Measurements from ENCODE around the gene PLEKHF1.
A peak's percentile ranks its signal among the peaks of the same experiment; 100 is the strongest.
"Not testable (repeated sequence)": the region's sequence is repeated elsewhere in the genome, so short reads cannot be mapped to it uniquely, and the experiment has no call there.

The PLEKHF1 gene, protein sequence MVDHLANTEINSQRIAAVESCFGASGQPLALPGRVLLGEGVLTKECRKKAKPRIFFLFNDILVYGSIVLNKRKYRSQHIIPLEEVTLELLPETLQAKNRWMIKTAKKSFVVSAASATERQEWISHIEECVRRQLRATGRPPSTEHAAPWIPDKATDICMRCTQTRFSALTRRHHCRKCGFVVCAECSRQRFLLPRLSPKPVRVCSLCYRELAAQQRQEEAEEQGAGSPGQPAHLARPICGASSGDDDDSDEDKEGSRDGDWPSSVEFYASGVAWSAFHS

GRCh38 chr19:29665215-29665825 lies at the start of gene PLEKHF1:
TSS of gene PLEKHF1 (plus strand) at chr19:29665461. CDS start at chr19:29673840, 8,379 bp downstream.
- DNase-seq (ENCODE audit: low spot score), result peak; percentile 82

DNA sequence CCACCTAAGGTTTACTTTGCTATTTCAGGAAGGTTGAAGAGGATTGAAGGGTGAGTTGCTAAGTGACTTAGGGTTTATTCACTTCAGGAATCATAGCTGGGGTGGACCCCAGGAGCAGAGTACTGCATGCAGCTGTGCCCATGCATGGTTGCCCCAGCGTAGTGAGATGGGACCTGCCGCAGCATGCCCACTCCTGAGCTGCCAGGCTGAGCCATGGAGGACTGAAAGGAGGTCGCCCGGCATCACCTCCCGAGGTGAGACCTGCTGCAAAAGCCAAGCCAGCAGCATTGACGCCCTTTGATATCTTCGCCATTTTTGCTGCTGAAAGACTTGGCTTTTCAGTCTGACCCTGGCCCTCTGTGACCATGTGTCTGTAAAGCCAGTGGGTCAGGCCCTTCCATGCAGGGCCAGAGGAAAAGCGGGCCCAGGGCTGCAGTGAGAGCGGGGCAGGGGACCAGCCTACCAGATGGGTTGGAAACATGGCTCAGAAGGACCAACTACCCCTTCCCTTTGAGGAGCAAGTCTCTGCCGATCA lies 49.3 kb upstream of the PLEKHF1 start:
- no peak for DNase-seq (ENCODE audit: low spot score)

DNA sequence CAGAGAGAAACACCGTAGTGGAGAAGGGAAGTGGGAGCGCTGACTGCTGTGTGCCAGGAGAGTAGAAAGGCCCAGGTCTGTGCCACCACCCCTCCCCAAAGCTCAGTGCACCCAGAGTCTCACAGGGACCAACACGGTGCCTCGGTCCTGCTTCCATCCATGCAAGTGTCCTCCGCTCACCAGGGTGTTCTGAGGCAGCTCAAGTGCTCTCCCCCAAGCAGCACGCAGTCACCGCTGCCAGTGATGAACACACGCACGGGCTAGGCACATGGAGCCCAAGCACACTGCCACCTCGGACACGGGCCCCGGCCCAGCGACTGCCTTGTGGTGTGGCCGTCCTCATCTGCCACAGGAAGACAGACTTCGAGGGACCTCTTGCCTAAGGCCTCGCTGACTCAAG lies 48.7 kb upstream of the PLEKHF1 start:
- DNase-seq (ENCODE audit: low spot score), result no peak

DNA sequence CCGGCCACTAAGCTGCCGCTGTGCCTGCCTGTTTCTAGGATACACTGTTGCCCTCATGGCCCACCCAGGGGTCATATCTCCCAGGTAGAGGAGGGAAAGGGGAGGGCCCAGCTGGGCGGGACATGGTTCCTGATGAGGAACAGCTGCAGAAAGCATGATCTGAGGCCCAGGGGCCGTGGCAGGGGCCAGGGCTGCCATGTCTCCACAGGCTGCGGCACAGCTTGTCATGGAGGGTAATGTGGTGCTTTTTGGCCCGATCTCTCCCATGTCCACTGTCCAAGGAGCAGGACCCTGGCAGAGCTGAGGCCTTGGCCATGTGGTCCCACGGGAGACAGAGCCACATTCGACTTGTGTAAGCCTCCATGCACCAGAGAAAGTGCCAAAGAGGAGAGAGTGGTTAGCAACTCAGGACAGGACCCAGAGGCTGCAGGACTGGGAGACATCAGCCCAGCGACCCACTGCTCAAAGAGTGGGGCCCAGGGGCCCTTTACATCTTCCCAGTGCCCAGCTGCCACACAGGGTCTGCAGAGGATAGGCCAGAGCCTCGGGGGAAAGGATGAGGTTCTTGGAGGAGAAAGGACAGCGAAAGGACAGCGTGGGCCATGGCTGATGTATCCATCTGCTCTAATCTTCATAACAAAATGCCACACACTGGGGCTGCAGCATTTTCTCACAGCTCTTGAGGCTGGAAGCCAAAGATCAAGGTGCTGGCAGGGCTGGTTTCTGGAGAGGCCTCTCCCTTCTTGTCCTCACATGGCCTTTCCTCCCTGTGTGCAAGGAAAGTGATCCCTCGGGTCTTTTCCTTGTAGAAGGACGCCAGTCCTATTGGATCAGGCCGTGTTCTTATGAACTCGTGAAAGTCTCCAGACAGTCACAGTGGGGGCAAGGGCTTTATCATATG lies 47.6 kb upstream of the PLEKHF1 start:
- no peak for DNase-seq (ENCODE audit: low spot score)

GRCh38 chr19:29618434-29618833 lies 46.8 kb upstream of the PLEKHF1 start:
- no peak for DNase-seq (ENCODE audit: low spot score)

DNA sequence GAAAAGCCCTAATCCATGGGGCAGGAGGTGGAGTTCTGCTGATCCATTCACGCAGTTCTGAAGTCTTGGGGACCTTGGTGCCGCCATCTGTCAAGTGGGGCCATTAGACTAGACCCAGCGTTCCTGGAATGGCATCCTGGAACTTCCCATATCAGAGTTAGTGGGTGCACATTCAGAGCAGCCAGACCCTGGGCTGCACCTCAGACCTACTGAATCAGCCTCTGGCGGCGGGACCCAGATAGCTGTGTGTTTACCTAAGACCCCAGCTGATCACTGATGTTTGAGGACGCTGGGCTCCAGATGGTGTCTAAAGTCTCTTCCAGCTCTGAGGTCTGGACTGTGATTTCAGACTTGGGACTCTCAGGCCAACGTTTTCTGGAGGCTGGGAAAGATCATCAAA lies 46.4 kb upstream of the PLEKHF1 start:
- DNase-seq (ENCODE audit: low spot score), result no peak

DNA sequence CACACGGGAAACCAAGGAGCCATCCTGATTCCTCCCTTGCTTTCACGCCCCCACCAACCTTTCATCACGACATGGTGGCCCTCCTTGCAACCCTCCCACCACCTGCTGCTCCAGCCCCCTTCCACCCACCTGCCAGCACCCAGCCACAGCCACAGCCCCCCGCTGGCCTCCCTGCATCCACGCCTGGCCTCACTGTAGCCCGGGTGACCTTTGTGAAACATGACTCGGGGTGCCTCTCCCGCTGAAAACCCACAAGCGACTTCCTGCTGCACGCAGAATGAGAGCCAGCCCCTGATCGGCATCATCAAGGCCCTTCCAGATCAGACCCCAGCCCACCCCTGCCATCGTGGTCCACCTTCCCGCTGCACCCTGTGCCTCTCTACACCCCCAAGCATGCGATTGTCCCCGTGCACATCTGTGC lies 44.3 kb upstream of the PLEKHF1 start:
- DNase-seq (ENCODE audit: low spot score), result no peak

GRCh38 chr19:29622166-29623070 lies 42.8 kb upstream of the PLEKHF1 start:
- DNase-seq (ENCODE audit: low spot score), result peak; percentile 22

- no peak for DNase-seq (ENCODE audit: low spot score)
Measured at GRCh38 chr19:29623726-29624488, 41.4 kb upstream of the PLEKHF1 start.

DNA sequence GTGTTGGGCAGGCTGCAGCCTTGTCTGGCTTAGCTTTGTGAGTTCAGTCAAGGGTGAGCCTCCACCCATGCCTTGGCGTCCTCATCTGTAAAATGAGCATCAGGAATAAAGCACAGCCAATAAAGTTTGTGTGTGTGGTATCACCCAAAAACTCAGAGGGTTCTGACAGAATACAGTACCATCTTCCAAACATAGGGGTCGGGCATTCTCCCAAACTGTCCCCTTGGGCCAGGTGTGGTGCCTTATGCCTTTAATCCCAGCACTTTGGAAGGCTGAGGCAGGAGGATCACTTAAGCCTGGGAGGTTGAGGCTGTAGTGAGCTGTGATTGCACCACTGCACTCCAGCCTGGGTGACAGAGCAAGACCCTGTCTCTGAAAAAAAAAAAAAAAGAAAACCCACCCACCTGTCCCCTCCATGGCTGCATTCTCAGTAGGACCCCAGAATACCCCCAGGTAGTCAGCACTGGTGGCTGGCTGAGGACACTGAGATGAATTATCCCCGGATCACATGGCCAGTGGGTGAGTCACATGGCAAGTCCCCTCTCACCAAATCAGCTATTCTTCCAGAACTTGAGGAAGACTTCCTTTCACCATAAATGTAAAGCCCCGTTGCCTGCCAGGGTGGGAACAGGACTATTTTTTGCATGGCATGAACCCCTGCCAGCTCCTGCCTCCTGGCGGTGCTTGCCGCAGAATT lies 40.6 kb upstream of the PLEKHF1 start:
- DNase-seq (ENCODE audit: low spot score), result peak; percentile 35

DNA sequence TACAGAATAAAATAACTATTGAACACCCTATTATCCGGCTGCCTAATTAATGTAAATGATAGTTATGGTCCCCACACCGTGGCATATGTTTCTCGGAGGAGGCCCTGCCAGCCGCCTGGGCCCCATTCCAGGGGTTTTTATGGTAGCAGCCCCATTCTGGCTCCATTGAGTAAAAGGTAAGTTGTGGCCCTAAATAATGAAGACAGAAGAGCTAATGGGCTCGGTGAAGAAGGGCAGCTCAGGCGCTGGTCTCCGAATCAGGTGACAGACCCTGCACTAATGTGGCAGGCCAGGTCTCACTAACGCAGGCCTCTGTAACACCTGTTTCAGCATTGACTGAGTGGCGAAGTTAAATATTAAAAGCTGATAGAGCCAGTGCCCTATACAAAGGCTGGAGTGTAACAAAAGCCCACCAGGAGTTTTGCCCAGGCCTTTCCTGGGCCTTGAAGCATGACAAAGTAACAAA lies 40.0 kb upstream of the PLEKHF1 start:
- DNase-seq (ENCODE audit: low spot score), result peak; percentile 9

GRCh38 chr19:29626386-29626785 lies 38.9 kb upstream of the PLEKHF1 start:
- DNase-seq (ENCODE audit: low spot score), result no peak

DNA sequence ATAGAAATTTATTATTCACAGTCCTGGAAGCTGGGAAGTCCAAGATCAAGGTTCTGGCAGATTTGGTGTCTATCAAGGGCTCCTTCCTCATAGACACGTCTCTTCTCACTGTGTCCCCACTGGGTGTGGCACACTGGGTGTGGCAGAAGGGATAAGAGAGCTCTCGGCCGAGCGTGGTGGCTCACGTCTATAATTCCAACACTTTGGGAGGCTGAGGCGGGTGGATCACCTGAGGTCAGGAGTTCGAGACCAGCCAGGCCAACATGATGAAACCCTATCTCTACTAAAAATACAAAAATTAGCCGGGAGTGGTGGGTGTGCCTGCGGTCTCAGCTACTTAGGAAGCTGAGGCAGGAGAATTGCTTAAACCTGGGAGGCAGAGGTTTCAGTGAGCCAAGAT lies 38.4 kb upstream of the PLEKHF1 start:
- DNase-seq (ENCODE audit: low spot score), result not testable (repeated sequence)

DNA sequence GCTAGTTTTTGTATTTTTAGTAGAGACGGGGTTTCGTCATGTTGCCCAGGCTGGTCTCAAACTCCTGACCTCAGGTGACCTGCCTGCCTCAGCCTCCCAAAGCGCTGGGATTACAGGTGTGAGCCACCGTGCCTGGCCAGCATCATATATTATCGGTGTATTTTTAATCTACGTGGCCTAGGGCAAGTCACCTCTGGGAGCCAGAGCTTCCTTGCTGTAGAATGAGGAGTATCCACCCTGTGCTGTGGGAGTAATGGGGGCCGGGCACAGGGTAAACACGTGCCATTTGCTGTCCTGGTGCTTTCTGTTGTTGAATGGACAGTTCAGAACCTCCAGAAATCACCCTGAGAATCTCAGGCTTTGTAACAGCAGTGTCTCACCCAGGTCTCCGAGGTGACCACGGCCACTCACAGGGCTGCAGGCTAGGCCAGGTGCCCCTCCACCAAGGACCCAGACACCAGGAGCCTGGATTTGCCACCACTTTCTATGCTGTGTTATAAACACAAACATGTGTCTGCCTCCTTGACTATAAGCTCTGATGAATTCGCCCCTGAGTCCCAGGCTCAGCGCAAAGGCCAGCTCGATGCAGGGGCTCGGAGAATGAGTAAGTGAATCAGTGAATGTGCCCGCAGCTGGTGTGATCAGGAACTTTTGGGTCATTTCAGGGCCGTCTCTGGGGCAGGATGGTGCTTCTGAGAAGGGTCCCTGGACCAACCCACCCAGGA lies 36.4 kb upstream of the PLEKHF1 start:
- no peak for DNase-seq (ENCODE audit: low spot score)

DNA sequence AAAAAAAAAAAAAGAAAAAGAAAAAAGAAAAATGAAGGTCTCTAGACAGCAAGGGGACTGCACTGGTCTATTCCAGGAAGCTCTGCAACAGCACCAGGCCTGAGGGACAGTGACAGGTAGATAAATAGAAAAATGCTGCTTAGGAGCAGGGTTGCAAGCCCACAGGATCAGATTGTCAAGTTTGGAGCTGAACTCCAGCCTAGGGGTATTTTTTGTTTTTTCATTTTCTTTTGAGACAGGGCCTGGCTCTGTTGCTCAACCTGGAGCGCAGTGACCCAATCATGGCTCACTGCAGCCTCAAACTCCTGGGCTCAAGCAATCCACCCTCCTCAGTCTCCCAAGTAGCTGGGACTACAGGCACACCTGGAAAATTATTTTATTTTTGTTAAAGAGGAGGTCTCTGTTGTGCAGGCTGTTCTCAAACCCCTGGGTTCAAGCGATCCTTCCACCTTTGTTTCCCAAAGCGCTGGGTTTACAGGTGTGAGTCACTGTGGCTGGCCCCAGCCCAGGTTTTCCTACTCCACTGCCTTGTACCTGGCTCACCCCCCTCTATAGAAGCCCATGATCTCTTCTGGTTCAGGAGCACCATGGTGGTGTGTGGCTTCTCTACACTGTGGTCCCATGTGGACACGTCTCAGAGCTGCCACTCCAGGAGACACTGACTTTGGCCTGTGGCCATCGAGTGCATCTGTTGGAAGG lies 35.3 kb upstream of the PLEKHF1 start:
- DNase-seq (ENCODE audit: low spot score), result no peak

- DNase-seq (ENCODE audit: low spot score), result peak; percentile 46
Measured at GRCh38 chr19:29630655-29631054, 34.6 kb upstream of the PLEKHF1 start.

DNA sequence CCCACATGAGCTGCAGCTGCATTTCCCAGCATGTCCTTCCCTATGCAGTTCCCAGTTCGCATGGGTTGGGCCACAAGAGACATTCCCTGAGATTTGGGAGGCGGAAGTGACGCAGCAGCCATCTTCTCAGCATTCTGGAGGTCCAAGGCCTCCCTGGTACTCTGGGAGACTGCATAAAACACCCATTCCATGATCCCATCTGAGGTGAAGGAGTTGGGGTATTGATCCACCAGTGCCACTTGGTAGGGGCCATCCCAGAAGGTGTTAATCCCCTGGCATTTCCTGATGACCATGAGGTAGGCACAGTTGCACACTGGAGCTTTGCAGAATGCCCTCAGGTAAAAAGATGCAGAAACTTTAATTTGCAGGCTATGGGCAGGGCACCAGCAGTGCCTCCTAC lies 33.8 kb upstream of the PLEKHF1 start:
- no peak for DNase-seq (ENCODE audit: low spot score)

DNA sequence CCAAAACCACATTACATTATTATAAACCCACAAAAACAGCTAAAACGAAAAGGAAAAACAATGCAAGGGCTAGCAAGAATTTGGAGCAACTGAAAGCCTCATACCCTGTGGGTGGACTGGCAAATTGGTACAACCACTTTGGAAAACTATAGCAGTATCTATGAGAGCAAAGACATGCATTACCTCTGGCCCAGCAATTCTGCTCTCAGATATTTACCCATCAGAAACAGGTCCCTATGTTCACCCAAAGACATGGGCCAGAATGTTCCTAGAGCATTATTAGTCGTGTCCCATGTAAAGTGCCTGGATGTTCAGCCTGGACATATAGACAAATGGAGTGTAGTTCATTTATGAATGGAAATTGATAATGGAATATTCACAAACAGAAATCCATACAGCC lies 31.3 kb upstream of the PLEKHF1 start:
- DNase-seq (ENCODE audit: low spot score), result no peak
